ENCODE results near the gene CHORDC1.
A peak's percentile ranks its signal among the peaks of the same experiment; 100 is the strongest.

The CHORDC1 gene

DNA sequence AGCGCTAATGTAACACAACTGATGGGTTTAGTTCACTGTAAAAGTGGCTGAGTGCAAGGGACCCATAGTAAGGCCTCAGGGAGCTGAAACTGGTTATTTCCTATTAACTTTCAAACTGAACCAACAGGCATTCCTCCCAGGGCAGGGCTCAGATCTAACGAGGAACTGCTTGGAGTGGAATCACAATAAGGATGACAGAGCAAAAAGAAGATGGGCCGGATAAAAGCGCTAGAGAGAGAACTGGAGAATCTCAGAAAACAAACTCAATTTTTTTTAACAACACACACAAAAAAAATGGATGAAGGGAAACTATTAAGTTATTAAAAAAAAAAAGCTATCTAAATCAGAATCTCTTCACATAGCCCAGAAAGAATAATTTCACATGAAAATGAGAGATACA, 14.2 kb upstream of the CHORDC1 start:
- no peak for DNase-seq
- H3K4me1 ChIP-seq = no peaks in the 10 kb centered on the region
- TF ChIP-seq, protein P1, sequence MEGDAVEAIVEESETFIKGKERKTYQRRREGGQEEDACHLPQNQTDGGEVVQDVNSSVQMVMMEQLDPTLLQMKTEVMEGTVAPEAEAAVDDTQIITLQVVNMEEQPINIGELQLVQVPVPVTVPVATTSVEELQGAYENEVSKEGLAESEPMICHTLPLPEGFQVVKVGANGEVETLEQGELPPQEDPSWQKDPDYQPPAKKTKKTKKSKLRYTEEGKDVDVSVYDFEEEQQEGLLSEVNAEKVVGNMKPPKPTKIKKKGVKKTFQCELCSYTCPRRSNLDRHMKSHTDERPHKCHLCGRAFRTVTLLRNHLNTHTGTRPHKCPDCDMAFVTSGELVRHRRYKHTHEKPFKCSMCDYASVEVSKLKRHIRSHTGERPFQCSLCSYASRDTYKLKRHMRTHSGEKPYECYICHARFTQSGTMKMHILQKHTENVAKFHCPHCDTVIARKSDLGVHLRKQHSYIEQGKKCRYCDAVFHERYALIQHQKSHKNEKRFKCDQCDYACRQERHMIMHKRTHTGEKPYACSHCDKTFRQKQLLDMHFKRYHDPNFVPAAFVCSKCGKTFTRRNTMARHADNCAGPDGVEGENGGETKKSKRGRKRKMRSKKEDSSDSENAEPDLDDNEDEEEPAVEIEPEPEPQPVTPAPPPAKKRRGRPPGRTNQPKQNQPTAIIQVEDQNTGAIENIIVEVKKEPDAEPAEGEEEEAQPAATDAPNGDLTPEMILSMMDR (IDR thresholded peaks at IDR 0.05; ENCODE audit: low read depth, low read length) = no peak
- no peaks in the 10 kb centered on the region for H3K36me3 ChIP-seq
- H3K9me3 ChIP-seq = no peaks in the 10 kb centered on the region
- H3K4me3 ChIP-seq (ENCODE audit: low read depth, low read length) = no peak overlapping the region
- H3K27me3 ChIP-seq = no peaks in the 10 kb centered on the region

DNA sequence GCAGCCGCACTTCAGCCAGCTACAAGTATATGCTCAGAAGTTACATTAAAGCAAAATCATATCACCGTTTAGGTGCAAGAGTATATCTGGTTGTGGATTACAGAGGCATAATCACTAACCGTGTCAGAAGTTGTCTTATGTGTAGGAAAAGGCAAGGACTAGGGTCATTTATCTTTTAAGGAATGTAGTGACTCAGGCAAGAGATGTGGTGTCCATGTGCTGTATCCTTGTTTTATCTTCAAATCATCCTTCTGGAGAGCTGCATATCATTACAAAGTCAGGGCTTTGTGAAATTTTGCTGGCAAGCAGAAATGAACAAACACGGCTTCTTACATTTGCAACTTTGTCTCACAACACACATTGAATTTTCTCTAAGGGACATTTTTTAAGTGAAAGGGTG, 12.7 kb upstream of the CHORDC1 start:
- Histone ChIP-seq H3K36me3 (no peaks in the 10 kb centered on the region), H3K4me1 (no peaks in the 10 kb centered on the region), H3K4me3 (ENCODE audit: low read depth, low read length) (no peak overlapping the region), H3K9me3 (no peaks in the 10 kb centered on the region), H3K27me3 (no peaks in the 10 kb centered on the region)
- TF ChIP-seq, protein P1 (IDR thresholded peaks at IDR 0.05; ENCODE audit: low read depth, low read length) = no peak
- no peak for DNase-seq

DNA sequence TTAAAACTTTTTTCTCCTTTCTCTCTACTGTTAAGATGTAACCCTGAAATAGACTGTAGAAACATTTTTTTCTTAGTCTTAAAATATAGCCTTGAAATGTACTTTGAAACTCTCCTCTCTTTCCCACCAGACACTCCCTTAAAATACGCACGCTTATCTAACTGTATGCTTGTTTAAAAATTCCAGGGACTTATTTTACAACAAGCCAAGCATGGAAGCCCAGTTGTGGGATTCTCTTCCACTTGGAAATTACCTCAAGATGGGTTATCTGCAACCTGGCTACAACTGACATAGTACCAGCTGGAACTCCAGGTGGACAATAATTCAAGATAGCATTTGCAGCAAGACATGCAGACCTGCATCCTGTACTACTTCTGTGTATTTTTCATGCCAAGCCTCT, 12.1 kb upstream of the CHORDC1 start:
- Histone ChIP-seq H3K9me3 (no peaks in the 10 kb centered on the region), H3K4me3 (ENCODE audit: low read depth, low read length) (no peak overlapping the region), H3K4me1 (no peaks in the 10 kb centered on the region), H3K36me3 (no peaks in the 10 kb centered on the region), H3K27me3 (no peaks in the 10 kb centered on the region)
- DNase-seq = no peak
- TF ChIP-seq, protein P1 (IDR thresholded peaks at IDR 0.05; ENCODE audit: low read depth, low read length) = no peak

DNA sequence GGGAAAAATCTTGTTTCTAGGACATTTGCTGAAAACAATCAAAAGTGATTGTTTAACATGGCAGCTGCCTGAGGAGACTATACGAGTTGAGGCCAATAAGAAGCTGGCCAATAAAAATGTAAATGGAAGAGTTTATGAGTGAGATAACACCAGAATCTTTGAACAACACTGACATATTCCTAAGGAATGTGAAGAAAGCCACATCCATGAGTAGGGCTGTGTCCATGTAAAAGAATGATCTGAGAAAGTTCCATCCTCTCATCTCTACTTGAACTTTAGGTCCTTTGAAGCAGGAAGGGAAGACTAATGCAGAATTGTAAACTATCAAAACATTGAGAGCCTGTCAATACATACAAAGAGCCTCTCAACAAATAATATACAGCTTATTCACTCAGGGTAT, 6.9 kb upstream of the CHORDC1 start:
- no peaks in the 10 kb centered on the region for H3K36me3 ChIP-seq

DNA sequence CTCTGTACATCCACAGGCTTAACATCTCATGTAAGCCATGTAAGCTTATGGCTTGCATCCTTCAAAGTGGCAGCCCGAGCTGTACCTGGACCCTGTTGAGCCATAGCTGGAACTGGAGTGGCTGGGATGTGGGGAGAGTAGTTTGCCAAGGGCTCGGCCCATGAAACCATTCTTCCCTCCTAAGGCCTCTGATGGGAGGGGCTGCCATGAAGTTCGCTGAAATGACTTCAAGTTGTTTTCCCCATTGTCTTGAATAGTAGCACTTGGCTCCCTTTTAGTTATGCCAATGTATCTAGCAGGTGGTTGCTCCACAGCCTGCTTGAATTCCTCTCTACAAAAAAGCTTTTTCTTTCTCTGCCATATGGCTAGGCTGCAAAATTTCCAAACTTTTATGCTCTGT, 5.2 kb upstream of the CHORDC1 start:
- TF ChIP-seq, protein P1 (IDR thresholded peaks at IDR 0.05; ENCODE audit: low read depth, low read length) = no peak
- H3K9me3 ChIP-seq = no peaks in the 10 kb centered on the region
- H3K36me3 ChIP-seq = no peaks in the 10 kb centered on the region
- H3K4me3 ChIP-seq (ENCODE audit: low read depth, low read length) = no peak overlapping the region
- no peaks in the 10 kb centered on the region for H3K4me1 ChIP-seq
- H3K27me3 ChIP-seq = no peaks in the 10 kb centered on the region
- no peak for DNase-seq

More for the DNA sequence above, 6.9 kb upstream of the CHORDC1 start:
- no peaks in the 10 kb centered on the region for H3K9me3 ChIP-seq
- DNase-seq = no peak
- H3K27me3 ChIP-seq = no peaks in the 10 kb centered on the region
- TF ChIP-seq, protein P1 (IDR thresholded peaks at IDR 0.05; ENCODE audit: low read depth, low read length) = no peak
- no peak overlapping the region for H3K4me3 ChIP-seq (ENCODE audit: low read depth, low read length)
- no peaks in the 10 kb centered on the region for H3K4me1 ChIP-seq

DNA sequence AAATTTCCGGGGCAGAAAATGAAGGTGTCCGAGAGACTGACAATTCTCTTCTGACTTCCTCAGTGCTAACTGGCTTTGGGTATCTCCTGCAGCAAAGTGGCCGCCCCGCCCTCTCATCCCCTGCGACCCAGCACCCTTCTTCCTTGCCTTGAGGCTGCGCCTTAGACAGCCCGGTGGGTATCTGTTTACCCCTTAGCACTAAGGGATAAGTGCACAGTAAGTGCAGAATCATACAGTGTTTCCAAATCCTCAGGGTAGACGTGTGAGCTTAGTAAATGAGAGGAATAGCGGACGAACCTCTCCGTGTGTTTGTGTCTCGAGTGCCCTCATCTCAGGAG, 368 bp upstream of the CHORDC1 start:
- peak overlapping the region; percentile 86 for H3K4me3 ChIP-seq (ENCODE audit: low read depth, low read length)
- TF ChIP-seq, protein P1 (IDR thresholded peaks at IDR 0.05; ENCODE audit: low read depth, low read length) = no peak
- H3K4me1 ChIP-seq = no peaks in the 10 kb centered on the region; the same call in 1 of the 2 replicates

More for the DNA sequence above, 368 bp upstream of the CHORDC1 start:
- Histone ChIP-seq H3K36me3 (0 out of 2 replicates have a peak, but pooled peaks cover 4% of the 10 kb centered on the region), H3K9me3 (no peaks in the 10 kb centered on the region), H3K27me3 (no peaks in the 10 kb centered on the region)
- DNase-seq = no peak
